ENCODE measurements around the gene GOLGA7B.
"Not testable (repeated sequence)": the region's sequence is repeated elsewhere in the genome, so short reads cannot be mapped to it uniquely, and the experiment has no call there.

Gene GOLGA7B

DNA sequence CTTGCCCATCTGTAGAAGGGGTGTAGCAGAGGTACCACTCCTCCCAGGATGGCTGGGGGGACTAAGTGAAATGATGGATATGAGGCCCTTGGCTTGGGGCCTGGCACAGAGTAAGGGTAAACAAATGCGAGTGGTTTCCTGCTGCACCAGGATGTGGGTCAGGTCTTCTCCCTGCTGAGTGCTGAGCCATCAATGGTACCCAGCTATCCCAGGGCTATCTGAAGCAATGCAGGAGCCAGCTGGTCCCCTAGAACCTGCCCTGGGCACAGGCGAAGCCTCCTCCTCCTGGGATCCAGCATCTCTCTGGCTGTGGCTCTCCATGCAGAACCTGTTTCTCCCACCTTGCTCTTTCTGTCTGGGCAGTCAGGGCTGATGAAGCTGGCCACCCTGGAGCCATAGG is 20.9 kb upstream of the GOLGA7B start:
- no peak for DNase-seq (ENCODE audit: low read depth)

DNA sequence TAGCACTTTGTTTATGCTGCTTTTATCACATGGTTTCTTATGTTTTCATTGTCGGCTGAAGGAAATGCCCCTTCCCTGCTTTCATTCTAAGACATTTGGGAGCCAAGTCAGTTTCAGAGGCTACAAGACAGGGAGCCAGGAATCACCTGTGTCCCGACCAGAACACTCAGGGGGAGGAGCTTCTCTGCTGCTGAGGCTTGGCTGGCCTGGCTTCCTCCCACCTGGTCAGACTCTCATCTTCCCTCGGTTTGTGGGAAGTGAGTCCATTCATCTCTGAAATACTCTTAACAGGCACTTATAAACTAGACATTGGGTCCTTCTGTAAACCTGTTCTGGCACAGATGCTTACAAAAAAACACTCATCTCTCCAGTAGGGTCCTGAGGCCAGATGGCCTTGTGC is 19.6 kb upstream of the GOLGA7B start:
- H3K4me3 ChIP-seq (ENCODE audit: low read length): no peak overlapping the region
- TF ChIP-seq, protein P1, sequence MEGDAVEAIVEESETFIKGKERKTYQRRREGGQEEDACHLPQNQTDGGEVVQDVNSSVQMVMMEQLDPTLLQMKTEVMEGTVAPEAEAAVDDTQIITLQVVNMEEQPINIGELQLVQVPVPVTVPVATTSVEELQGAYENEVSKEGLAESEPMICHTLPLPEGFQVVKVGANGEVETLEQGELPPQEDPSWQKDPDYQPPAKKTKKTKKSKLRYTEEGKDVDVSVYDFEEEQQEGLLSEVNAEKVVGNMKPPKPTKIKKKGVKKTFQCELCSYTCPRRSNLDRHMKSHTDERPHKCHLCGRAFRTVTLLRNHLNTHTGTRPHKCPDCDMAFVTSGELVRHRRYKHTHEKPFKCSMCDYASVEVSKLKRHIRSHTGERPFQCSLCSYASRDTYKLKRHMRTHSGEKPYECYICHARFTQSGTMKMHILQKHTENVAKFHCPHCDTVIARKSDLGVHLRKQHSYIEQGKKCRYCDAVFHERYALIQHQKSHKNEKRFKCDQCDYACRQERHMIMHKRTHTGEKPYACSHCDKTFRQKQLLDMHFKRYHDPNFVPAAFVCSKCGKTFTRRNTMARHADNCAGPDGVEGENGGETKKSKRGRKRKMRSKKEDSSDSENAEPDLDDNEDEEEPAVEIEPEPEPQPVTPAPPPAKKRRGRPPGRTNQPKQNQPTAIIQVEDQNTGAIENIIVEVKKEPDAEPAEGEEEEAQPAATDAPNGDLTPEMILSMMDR (conservative IDR thresholded peaks at IDR 0.05; ENCODE audit: low read length): no peak

More for the DNA sequence above, 20.9 kb upstream of the GOLGA7B start:
- no peak overlapping the region for H3K4me3 ChIP-seq (ENCODE audit: low read length)
- TF ChIP-seq, protein P1 (conservative IDR thresholded peaks at IDR 0.05; ENCODE audit: low read length): no peak

DNA sequence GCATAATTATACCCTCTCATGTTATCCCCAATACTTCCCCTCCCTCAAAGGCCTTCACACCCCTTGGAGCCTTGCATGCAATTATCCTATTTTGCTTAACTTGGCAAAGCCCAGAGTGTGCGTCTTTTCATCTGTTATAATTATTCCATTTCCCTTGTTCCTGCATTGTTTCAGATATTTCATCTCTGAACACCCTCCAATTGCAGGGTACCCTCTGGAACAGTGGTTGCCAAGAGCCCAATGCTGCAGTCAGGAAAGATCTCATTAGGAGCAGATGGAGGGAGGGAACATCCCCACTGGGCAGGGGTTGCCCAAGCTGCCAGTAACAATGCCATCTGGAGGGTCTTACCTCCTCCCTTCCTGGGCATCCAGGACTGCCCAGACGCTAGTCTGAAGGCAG is 18.4 kb upstream of the GOLGA7B start:
- TF ChIP-seq, protein P1 (conservative IDR thresholded peaks at IDR 0.05; ENCODE audit: low read length): no peak
- no peak for DNase-seq (ENCODE audit: low read depth)
- H3K4me3 ChIP-seq (ENCODE audit: low read length): no peak overlapping the region

More for the DNA sequence above, 19.6 kb upstream of the GOLGA7B start:
- DNase-seq (ENCODE audit: low read depth): no peak

DNA sequence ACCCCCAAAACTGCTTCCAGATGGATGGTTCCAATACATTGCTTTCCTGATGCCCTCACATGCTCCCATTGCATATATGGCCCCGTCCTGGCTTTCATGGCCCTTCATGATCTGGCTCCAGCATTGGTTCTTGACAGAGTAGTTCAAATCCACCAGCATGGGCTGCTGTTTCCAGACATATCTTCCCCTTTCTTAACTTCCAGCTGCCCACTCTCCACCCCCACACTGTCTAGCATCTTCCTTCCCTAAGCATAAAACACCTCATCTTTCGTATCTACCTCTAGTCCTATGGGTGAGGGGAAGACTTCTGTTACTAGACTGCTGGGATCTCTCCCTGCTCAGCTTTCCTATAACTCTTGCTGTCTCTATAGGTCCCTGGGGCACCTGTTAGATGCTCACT is 13.2 kb upstream of the GOLGA7B start:
- H3K4me3 ChIP-seq (ENCODE audit: low read length): no peak overlapping the region
- no peak for DNase-seq (ENCODE audit: low read depth)
- TF ChIP-seq, protein P1 (conservative IDR thresholded peaks at IDR 0.05; ENCODE audit: low read length): no peak

DNA sequence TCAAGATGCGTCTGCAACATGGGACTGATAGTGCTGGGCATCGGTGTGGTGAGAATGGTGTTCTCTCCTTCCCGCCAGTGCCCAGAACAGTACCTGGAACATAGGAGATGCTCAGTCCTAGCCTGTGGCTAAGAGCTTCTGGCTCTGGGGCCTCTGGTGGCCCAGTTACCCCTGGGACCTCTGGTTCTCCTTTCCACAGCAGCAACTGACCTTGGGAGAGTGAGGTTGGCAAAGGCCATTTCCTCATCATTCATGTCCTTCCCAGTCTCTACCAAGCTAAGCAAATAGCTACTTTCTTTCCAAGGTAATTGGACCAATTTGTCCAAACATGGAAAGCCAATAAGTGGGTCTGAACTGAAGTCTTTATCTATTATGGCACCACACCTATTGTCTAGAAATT is 11.6 kb upstream of the GOLGA7B start:
- H3K4me3 ChIP-seq (ENCODE audit: low read length): no peak overlapping the region
- TF ChIP-seq, protein P1 (conservative IDR thresholded peaks at IDR 0.05; ENCODE audit: low read length): no peak
- DNase-seq (ENCODE audit: low read depth): no peak

DNA sequence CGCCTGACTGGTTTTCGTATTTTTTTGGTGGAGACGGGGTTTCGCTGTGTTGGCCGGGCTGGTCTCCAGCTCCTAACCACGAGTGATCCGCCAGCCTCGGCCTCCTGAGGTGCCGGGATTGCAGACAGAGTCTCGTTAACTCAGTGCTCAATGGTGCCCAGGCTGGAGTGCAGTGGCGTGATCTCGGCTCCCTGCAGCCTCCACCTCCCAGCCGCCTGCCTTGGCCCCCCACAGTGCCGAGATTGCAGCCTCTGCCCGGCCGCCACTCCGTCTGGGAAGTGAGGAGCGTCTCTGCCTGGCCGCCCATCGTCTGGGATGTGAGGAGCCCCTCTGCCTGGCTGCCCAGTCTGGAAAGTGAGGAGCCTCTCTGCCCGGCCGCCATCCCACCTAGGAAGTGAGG is 8.5 kb upstream of the GOLGA7B start:
- not testable (repeated sequence) for H3K4me3 ChIP-seq (ENCODE audit: low read length); DNase-seq (ENCODE audit: low read depth)

DNA sequence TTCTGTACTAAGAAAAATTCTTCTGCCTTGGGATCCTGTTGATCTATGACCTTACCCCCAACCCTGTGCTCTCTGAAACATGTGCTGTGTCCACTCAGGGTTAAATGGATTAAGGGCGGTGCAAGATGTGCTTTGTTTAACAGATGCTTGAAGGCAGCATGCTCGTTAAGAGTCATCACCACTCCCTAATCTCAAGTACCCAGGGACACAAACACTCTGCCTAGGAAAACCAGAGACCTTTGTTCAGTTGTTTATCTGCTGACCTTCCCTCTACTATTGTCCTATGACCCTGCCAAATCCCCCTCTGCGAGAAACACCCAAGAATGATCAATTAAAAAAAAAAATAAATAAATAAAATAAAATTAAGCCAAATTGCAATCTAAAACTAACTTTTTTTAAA is 7.5 kb upstream of the GOLGA7B start:
- H3K4me3 ChIP-seq (ENCODE audit: low read length); DNase-seq (ENCODE audit: low read depth): not testable (repeated sequence)

DNA sequence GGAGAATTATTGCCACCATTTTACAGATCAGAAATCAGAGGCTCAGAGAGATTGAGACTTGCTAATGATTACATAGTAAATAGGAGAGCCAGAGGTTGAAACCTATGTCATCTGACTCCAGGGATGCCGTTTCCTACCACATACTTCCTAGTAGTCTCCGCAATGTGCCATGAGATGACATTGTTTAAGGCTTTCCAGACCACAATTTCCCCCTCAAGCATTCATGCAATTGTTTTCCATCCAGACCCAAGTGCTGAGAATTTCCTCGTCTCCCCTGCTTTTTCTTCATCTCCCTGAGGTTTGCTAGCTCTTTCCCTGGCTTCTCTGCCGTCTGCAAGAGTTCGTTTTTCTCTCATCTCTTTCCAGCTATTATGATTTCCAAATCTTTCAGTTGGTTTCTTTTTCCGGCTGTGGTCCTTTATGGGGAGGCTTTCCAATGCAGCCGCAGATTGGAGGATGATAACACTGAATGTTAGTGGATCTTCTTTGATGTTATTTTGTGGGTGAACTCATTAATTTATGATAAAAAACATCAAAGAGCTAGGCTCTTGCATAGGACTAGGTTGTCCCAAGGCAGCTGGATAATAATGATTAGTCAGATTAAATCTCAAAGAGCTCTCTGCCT is 6.9 kb upstream of the GOLGA7B start:
- DNase-seq (ENCODE audit: low read depth): peak; percentile 25
- no peak overlapping the region for H3K4me3 ChIP-seq (ENCODE audit: low read length)
- TF ChIP-seq, protein P1 (conservative IDR thresholded peaks at IDR 0.05; ENCODE audit: low read length): no peak
